Spleen (tissue), 11 donors: ENCODE results near the gene TBC1D10A. TPM values are rescaled to one million over a fixed set of nuclear protein-coding genes. Genes with fewer than 3 reads are reported as not detected.

Experiments used
- DNase-seq: peaks from one replicate; pipeline ENCODE4 v3.0.0-alpha.2; 2020
- H3K27ac ChIP-seq, 8 donors: fragments of 200-600 bp; sonication (generic) in 7 of 8; 1 replicate in 4 of 8; 2 replicates in 4 of 8; pipeline versions ENCODE4 v1.5.0 to v1.8.0; 2016 to 2021; ENCODE audit warnings: inconsistent platforms in 4 of 8, mild to moderate bottlenecking in 4 of 8, moderate library complexity in 1 of 8
- H3K27me3 ChIP-seq, 7 donors: fragments of 200-600 bp; sonication (generic) in 6 of 7; replicated peaks in 1 of 7; 1 replicate in 4 of 7; 2 replicates in 3 of 7; pipeline versions ENCODE4 v1.5.0 to v1.8.0; 2016 to 2021; ENCODE audit warnings: inconsistent platforms in 3 of 7, mild to moderate bottlenecking in 1 of 7
- H3K36me3 ChIP-seq, 6 donors: fragments of 200-600 bp; sonication (generic) in 5 of 6; 1 replicate in 4 of 6; 2 replicates in 2 of 6; pipeline versions ENCODE4 v1.5.0 to v1.8.0; 2016 to 2021; ENCODE audit warnings: inconsistent platforms in 2 of 6
- H3K4me1 ChIP-seq, 6 donors: fragments of 200-600 bp; sonication (generic) in 5 of 6; 1 replicate in 3 of 6; 2 replicates in 3 of 6; pipeline versions ENCODE4 v1.5.0 to v1.8.0; 2016 to 2021; ENCODE audit warnings: inconsistent platforms in 3 of 6
- H3K4me3 ChIP-seq, 8 donors: fragments of 200-600 bp; sonication (generic) in 7 of 8; 1 replicate in 4 of 8; 2 replicates in 4 of 8; pipeline versions ENCODE4 v1.5.0 to v1.8.0; 2016 to 2021; ENCODE audit warnings: inconsistent platforms in 4 of 8, mild to moderate bottlenecking in 4 of 8, moderate library complexity in 2 of 8
- H3K9me3 ChIP-seq, 8 donors: fragments of 200-600 bp; sonication (generic) in 7 of 8; 1 replicate in 4 of 8; 2 replicates in 4 of 8; pipeline versions ENCODE4 v1.5.0 to v1.8.0; 2016 to 2021; ENCODE audit warnings: inconsistent platforms in 4 of 8
- POLR2A ChIP-seq, 3 donors: fragments of 450-650 bp; IDR thresholded peaks; one replicate each; pipeline ENCODE4 v1.5.1; 2017; ENCODE audit warnings: antibody characterized with exemption in 3 of 3, mild to moderate bottlenecking in 1 of 3
- POLR2AphosphoS5 ChIP-seq, 3 donors: sonication (generic); formaldehyde crosslinking; IDR thresholded peaks; one replicate each; pipeline ENCODE4 v1.5.1; 2017; ENCODE audit warnings: antibody characterized with exemption in 3 of 3
- WGBS, 5 donors: extraction: QIAGEN DNeasy Blood & Tissue Kit in 3 of 5; methylation state at CpG; one replicate each; pipeline versions ENCODE4 v1.1.5 to v1.1.7; 2013 to 2018; 5-methylcytosine and 5-hydroxymethylcytosine counted together
- intact Hi-C: fragments of 100-400 bp; cut with DNase I; formaldehyde crosslinking; loops from one replicate; pipeline ENCODE4 v1.15.0; 2023; ENCODE audit warnings: low total_unique reads
- polyA plus RNA-seq, 3 donors: library from polyadenylated mRNA; stranded (reverse); fragments of 200-250 nt; gene quantifications; one replicate each; pipeline ENCODE4 v1.2.1, GENCODE V29; 2013
- total RNA-seq, 7 donors: library from RNA; depleted of rRNA in 3 of 7; stranded (reverse); fragments of >200 nt in 3 of 7; fragmentation: NEBNext Ultra II Directional in 4 of 7; extraction: Animal tissue kit (Norgen Biotek cat#: 25700) in 4 of 7; gene quantifications; one replicate each; pipeline versions ENCODE4 v1.1.0 to v1.2.1, GENCODE V29; 2016 to 2021
- TF ChIP-seq, protein P1 (sequence below), 11 experiments: fragments of 200-600 bp in 7 of 11; fragments of 450-650 bp in 4 of 11; sonication (generic) in 4 of 11; IDR thresholded peaks in 8 of 11; conservative IDR thresholded peaks in 3 of 11; 1 replicate in 7 of 11; 2 replicates in 4 of 11; pipeline versions ENCODE4 v1.4.0 to v1.8.0; 2016 to 2021; ENCODE audit warnings: antibody characterized with exemption in 11 of 11, inconsistent platforms in 4 of 11, mild to moderate bottlenecking in 1 of 11
- donor health status: healthy with polysubstance abuse.
- donor health status: DM: no; HTN: no; CAD: no; lungs with moderate emphysema.
- donor health status: DM: no; HTN: no; CAD: no.
- donor health status: Bipolar disorder and iron deficiency.
- donor health status: healthy.
- donor health status: DM: no; HTN: no; CAD: no.
- donor health status: DM: yes; HTN: yes; CAD: no.

The TBC1D10A gene
- total and polyA plus RNA-seq, 10 donors, result 21.1 to 46.4 (median 33.1) TPM

DNA sequence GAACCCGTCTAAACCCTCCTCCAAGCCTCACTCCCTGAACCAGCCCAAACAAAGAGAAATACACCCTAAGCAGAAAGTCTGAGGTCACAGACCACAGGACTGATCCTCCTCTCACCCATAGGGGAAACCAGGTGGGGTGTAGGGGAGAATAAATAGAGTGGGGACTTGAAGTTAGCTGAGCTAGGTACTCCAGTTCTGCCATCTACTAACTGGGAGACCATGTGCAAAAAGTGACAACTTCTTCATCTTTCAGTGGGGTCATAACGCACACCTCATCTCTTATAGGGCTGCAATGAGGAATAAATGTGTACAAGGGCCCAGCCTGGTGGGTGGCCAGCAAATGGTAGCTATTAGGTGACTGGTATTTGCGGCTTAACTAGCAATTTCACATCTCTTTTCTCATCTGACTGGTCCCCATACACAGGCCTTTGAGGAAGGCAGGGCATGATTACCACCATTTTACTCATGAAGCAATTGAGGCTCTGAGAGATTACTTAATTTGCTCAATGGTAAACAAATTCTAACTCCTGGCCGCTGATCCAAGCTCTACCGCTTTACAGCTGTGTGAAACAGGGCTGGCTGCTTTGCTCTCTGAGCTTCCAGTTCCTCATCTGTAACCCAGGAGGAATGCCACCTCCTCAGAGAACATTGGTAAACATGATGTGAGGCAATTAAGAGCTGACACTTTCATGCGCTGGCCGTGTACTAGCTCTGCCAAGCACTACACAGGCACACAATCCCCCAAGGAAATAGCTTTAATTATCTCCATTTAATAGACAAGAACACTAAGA lies 16.6 kb downstream of the TBC1D10A start:
- Histone ChIP-seq H3K36me3 (peaks cover 0 to 5% (median 0%) of the 10 kb centered on the region in 6 donors), H3K4me1 (peaks cover 94 to 100% (median 99%) of the 10 kb centered on the region in 6 donors), H3K27me3 (no peaks in the 10 kb centered on the region), H3K27ac (peak overlapping the region; percentile 68 to 94 (median 88)), H3K4me3 (peak overlapping the region in 1 of 8 donors; percentile 27), H3K9me3 (no peaks in the 10 kb centered on the region)
- intact Hi-C loops, result no loop called here
- WGBS, 5 donors, result 38 to 49% (median 44%) methylated on average over 7 of the region's 7 CpGs
- TF ChIP-seq, protein P1, sequence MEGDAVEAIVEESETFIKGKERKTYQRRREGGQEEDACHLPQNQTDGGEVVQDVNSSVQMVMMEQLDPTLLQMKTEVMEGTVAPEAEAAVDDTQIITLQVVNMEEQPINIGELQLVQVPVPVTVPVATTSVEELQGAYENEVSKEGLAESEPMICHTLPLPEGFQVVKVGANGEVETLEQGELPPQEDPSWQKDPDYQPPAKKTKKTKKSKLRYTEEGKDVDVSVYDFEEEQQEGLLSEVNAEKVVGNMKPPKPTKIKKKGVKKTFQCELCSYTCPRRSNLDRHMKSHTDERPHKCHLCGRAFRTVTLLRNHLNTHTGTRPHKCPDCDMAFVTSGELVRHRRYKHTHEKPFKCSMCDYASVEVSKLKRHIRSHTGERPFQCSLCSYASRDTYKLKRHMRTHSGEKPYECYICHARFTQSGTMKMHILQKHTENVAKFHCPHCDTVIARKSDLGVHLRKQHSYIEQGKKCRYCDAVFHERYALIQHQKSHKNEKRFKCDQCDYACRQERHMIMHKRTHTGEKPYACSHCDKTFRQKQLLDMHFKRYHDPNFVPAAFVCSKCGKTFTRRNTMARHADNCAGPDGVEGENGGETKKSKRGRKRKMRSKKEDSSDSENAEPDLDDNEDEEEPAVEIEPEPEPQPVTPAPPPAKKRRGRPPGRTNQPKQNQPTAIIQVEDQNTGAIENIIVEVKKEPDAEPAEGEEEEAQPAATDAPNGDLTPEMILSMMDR (IDR thresholded peaks at IDR 0.05 in 8 of 11, conservative IDR thresholded peaks at IDR 0.05 in 3 of 11), result peak in 1 of 11 experiments; percentile 10
- TF ChIP-seq POLR2AphosphoS5 (IDR thresholded peaks at IDR 0.05), result peak in 1 of 3 donors; percentile 56
- TF ChIP-seq POLR2A (IDR thresholded peaks at IDR 0.05), result no peak
- no peak for DNase-seq

DNA sequence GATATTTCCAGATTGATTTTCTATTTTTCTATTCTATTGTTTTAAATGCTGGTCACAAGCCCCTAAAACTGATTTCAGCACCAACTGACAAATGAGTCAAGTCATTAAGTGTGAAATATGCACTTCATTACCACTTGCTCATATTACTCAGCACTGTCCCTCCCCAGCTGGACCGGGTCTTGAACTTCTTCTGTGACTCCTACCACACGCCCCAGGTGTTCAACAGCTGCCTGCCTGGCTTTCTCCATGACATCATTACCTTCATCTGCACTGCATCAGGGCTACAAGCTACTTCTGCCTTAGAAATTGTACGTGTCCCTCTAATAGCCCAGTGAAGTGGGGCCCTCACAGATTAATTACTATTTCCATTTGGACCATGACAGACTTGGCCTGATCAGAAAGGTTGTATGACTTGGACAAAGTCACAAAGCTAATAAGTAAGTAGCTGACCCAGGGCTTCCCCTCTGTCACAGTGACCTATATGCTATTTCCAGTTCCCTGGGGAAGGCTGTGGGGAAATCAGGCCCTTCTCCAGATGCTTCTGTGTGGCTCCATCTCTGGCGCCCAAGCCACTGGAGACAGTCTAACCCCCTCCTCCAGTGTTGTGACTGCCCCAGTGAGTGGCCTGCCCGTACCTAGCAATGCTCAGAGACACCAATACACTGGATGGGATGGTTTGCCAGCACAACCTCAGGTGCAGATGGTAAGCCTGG lies 18.1 kb downstream of the TBC1D10A start:
- H3K36me3 ChIP-seq, result peaks cover 0 to 8% (median 0%) of the 10 kb centered on the region in 6 donors
- DNase-seq, result no peak
- H3K27me3 ChIP-seq, result no peaks in the 10 kb centered on the region
- no peak overlapping the region for H3K4me3 ChIP-seq
- H3K27ac ChIP-seq, result peak overlapping the region; percentile 68 to 94 (median 88)
- WGBS, 5 donors, result 59 to 66% (median 63%) methylated on average over 5 of the region's 5 CpGs
- TF ChIP-seq POLR2AphosphoS5 (IDR thresholded peaks at IDR 0.05), result peak in 1 of 3 donors; percentile 13
- TF ChIP-seq, protein P1 (IDR thresholded peaks at IDR 0.05 in 8 of 11, conservative IDR thresholded peaks at IDR 0.05 in 3 of 11), result no peak
- H3K9me3 ChIP-seq, result no peaks in the 10 kb centered on the region
- peaks cover 96 to 100% (median 99%) of the 10 kb centered on the region in 6 donors for H3K4me1 ChIP-seq
- intact Hi-C loops, result no loop called here

DNA sequence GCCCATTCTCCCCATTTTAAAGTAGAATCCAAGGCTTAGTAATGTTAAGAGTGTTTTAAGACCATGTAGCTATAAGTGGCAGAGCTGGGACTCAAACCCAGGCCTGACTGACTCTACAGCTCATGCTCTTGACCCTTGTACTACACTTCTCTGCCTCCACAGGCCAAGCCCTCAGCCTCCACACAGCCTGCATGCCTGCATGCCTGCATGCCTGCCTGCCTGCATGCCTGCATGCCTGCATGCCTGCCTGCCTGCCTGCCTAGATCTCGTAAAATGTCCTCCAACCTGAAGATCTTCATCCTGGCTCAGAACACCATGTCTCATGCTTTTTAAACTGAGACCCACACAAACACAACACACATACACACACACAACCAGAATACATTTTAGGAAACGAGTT lies 18.6 kb downstream of the TBC1D10A start:
- H3K4me1 ChIP-seq, result peaks cover 99 to 100% (median 100%) of the 10 kb centered on the region in 6 donors
- H3K36me3 ChIP-seq, result peaks cover 0 to 14% (median 0%) of the 10 kb centered on the region in 6 donors
- H3K27ac ChIP-seq, result peak overlapping the region; percentile 68 to 94 (median 88)
- no peak overlapping the region for H3K4me3 ChIP-seq
- no peaks in the 10 kb centered on the region for H3K27me3 ChIP-seq
- no peak for DNase-seq
- intact Hi-C loops, result no loop called here
- TF ChIP-seq, protein P1 (IDR thresholded peaks at IDR 0.05 in 8 of 11, conservative IDR thresholded peaks at IDR 0.05 in 3 of 11), result no peak
- TF ChIP-seq POLR2A (IDR thresholded peaks at IDR 0.05), result no peak
- peak in 1 of 3 donors; percentile 34 for TF ChIP-seq POLR2AphosphoS5 (IDR thresholded peaks at IDR 0.05)
- no peaks in the 10 kb centered on the region for H3K9me3 ChIP-seq
- WGBS, 5 donors, result 64 to 83% (median 81%) methylated on average over 2 of the region's 2 CpGs
